GM18499 (cell line): ENCODE data around the gene AMOT.

Experiments
- ATAC-seq: cut with Tn5 transposase; IDR thresholded peaks from one replicate; pipeline ENCODE4 v1.9.1; 2021; ENCODE audit warnings: moderate number of reproducible peaks; ENCODE audit not compliant: insufficient read depth, unreplicated experiment

Gene AMOT

GRCh38 chrX:112841820-112842157 is 1.2 kb upstream of the AMOT start:
- no peak for ATAC-seq

GRCh38 chrX:112841114-112841819 is 636 bp upstream of the AMOT start:
- peak; percentile 90 for ATAC-seq

DNA sequence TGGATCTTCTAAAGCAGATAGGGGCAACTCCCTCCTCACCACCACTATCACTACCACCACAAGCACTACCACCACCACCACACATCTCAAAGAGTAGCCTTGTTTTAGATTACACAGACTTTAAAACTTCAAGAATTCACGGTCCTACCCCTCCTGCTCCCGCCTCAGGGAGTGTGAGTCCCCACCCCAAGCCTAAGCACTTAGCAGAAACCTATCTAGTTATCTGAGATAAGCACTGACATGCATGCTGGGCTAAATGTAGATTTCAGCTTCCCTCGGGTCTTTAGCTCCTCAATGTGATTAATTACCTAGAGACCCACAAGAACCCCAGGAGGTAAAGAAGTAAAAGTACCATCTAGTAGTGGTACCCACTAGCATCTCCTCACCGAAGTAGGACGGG is 775 bp downstream of the AMOT start:
- ATAC-seq: no peak

DNA sequence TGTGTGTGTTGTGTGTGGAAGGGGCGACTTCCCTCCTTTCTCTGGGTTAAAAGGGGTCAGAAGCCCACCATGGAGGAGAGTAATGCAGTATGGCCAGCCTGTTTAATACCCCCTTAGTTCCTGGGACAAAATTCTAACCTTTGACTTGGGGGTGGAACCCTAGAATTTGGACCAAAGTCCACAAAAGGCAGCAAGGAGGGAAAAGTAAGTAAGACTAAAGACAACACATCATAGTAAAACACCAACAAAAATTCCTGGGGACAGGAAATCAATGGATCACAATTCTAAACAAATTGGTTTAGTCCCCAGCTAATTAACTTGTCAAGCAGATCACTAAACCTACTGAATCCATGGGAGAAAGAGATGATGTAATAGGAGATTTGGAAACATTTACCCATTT is 3.1 kb downstream of the AMOT start:
- no peak for ATAC-seq

- ATAC-seq: no peak
Measured at GRCh38 chrX:112835019-112835418, 5.6 kb downstream of the AMOT start.

DNA sequence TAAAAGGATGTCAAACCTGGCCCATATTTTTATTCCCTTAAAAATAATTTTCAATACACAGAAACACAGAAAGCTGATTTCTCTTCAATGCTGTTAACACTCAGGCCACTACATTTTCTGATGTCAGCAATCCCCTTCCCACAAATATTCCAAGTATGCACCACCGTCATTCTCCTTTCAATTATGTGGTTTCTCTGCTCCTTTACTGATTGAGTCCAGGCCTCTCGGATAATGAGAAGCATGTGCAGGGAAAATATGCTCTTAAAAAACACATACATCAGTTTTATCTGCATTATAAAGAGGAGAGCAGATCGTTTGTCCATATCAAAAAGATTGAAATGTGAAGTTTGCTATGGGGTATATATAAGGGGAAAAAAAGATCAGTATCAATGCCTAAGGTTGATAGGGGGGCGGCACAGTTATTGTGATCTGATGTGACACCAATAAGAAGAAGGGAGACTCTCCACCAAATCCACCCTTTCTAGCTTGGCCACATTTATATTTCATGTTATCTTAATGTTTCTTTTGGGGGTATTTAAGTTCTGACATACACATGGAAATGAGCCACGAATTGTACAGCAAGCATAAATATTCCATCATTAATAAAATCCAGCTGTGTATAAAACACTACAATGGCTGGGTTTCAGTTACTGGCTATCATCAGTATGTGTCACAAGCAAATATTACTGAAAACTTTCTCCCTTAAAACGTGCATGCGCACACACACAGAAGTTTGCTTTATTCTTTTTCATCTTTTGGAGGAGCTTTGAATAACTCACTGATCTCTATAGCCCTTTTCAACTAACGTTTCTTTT is 6.4 kb downstream of the AMOT start:
- no peak for ATAC-seq

- ATAC-seq: no peak
Measured at GRCh38 chrX:112832481-112833095, 8.0 kb downstream of the AMOT start.

- no peak for ATAC-seq
Measured at GRCh38 chrX:112830540-112830939, 10.1 kb downstream of the AMOT start.

- no peak for ATAC-seq
Measured at GRCh38 chrX:112827292-112827903, 13.2 kb downstream of the AMOT start.

- ATAC-seq: no peak
Measured at GRCh38 chrX:112826023-112826422, 14.6 kb downstream of the AMOT start.

- ATAC-seq: no peak
Measured at GRCh38 chrX:112822892-112823291, 17.7 kb downstream of the AMOT start.

GRCh38 chrX:112820364-112821268 is 20.0 kb downstream of the AMOT start:
- ATAC-seq: no peak

GRCh38 chrX:112819813-112820212 is 20.8 kb downstream of the AMOT start:
- no peak for ATAC-seq

GRCh38 chrX:112819008-112819640 is 21.5 kb downstream of the AMOT start:
- ATAC-seq: no peak

GRCh38 chrX:112818114-112819007 is 22.3 kb downstream of the AMOT start:
- ATAC-seq: no peak

GRCh38 chrX:112816908-112817307 is 23.7 kb downstream of the AMOT start:
- no peak for ATAC-seq

GRCh38 chrX:112814496-112814895 is 26.1 kb downstream of the AMOT start:
- ATAC-seq: no peak

DNA sequence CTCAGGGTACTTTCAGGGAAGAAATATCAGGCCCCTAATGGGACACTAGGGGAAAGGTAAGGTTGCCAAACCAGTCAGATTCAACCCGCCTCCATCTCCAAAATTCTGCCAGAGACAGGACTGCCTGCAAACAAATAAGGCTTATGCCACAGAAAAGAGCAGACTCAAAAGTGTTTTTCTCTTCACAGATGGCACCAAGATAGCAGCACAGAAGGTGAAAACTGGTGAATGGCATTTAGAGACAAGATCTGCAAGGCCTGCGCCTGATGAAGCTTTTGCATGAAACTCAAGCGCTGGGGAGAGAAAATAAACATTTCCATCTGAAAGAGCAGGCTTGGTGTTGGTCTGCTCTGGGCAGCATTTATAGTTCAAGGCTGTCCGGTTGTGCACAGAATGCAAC is 27.9 kb downstream of the AMOT start:
- no peak for ATAC-seq
